ENCODE results near the gene KIR2DL3.
"Not testable (repeated sequence)": the region's sequence is repeated elsewhere in the genome, so short reads cannot be mapped to it uniquely, and the experiment has no call there.

Gene KIR2DL3

GRCh38 chr19:54738306-54738705, at the start of gene KIR2DL3:
Gene KIR2DL3 (plus strand): TSS chr19:54738513. CDS start chr19:54738546, 33 bp downstream.
- not testable (repeated sequence) for DNase-seq (ENCODE audit: low read depth, low spot score)

GRCh38 chr19:54691582-54692297, 46.6 kb upstream of the KIR2DL3 start:
- DNase-seq (ENCODE audit: low read depth, low spot score): no peak

GRCh38 chr19:54692298-54692615, 46.1 kb upstream of the KIR2DL3 start:
- no peak for DNase-seq (ENCODE audit: low read depth, low spot score)

- no peak for DNase-seq (ENCODE audit: low read depth, low spot score)
These were observed 43.7 kb upstream of the KIR2DL3 start for GRCh38 chr19:54694648-54695047.

GRCh38 chr19:54696117-54696548, 42.2 kb upstream of the KIR2DL3 start:
- no peak for DNase-seq (ENCODE audit: low read depth, low spot score)

GRCh38 chr19:54696766-54697165, 41.5 kb upstream of the KIR2DL3 start:
- no peak for DNase-seq (ENCODE audit: low read depth, low spot score)

- not testable (repeated sequence) for DNase-seq (ENCODE audit: low read depth, low spot score)
These were observed 40.6 kb upstream of the KIR2DL3 start for GRCh38 chr19:54697716-54698115.

- DNase-seq (ENCODE audit: low read depth, low spot score): no peak
These were observed 33.4 kb upstream of the KIR2DL3 start for GRCh38 chr19:54704928-54705327.

GRCh38 chr19:54707962-54708361, 30.4 kb upstream of the KIR2DL3 start:
- no peak for DNase-seq (ENCODE audit: low read depth, low spot score)

- DNase-seq (ENCODE audit: low read depth, low spot score): no peak
These were observed 29.5 kb upstream of the KIR2DL3 start for GRCh38 chr19:54708781-54709180.

- no peak for DNase-seq (ENCODE audit: low read depth, low spot score)
These were observed 28.9 kb upstream of the KIR2DL3 start for GRCh38 chr19:54709212-54709948.

GRCh38 chr19:54709956-54710355, 28.4 kb upstream of the KIR2DL3 start:
- DNase-seq (ENCODE audit: low read depth, low spot score): not testable (repeated sequence)

- no peak for DNase-seq (ENCODE audit: low read depth, low spot score)
These were observed 14.2 kb upstream of the KIR2DL3 start, which contains the start of gene KIR3DL3 for GRCh38 chr19:54724142-54724541. Gene KIR3DL3 (plus strand): TSS chr19:54724442. CDS start chr19:54724497, 55 bp downstream.

- no peak for DNase-seq (ENCODE audit: low read depth, low spot score)
These were observed 13.7 kb upstream of the KIR2DL3 start for GRCh38 chr19:54724644-54725043.

GRCh38 chr19:54725321-54725720, 13.0 kb upstream of the KIR2DL3 start:
- DNase-seq (ENCODE audit: low read depth, low spot score): no peak

- DNase-seq (ENCODE audit: low read depth, low spot score): no peak
These were observed 10.8 kb upstream of the KIR2DL3 start for GRCh38 chr19:54727562-54727961.

- DNase-seq (ENCODE audit: low read depth, low spot score): no peak
These were observed 10.1 kb upstream of the KIR2DL3 start for GRCh38 chr19:54728167-54728566.

GRCh38 chr19:54729416-54730188, 8.7 kb upstream of the KIR2DL3 start:
- no peak for DNase-seq (ENCODE audit: low read depth, low spot score)

- DNase-seq (ENCODE audit: low read depth, low spot score): no peak
These were observed 7.1 kb upstream of the KIR2DL3 start for GRCh38 chr19:54731191-54731590.

GRCh38 chr19:54738715-54739114, 402 bp downstream of the KIR2DL3 start:
- DNase-seq (ENCODE audit: low read depth, low spot score): no peak

- DNase-seq (ENCODE audit: low read depth, low spot score): no peak
These were observed 1.5 kb downstream of the KIR2DL3 start for GRCh38 chr19:54739587-54740497.
